Upper lobe of right lung (tissue), 1 donor: ENCODE data around the gene TSPAN5. TPM values are rescaled to one million over a fixed set of nuclear protein-coding genes. Genes with fewer than 3 reads are reported as not detected.

ENCODE experiments used
- ATAC-seq: fragments of 200-7000 bp; cut with Tn5 transposase; one replicate; pipeline ENCODE4 v1.9.1; 2020; ENCODE audit warnings: mild to moderate bottlenecking, moderate library complexity
- DNase-seq: peaks from one replicate; pipeline ENCODE4 v3.0.0-alpha.2; 2020
- H3K27ac ChIP-seq: fragments of 200-600 bp; one replicate; pipeline ENCODE4 v1.8.0; 2022
- H3K27me3 ChIP-seq: fragments of 200-600 bp; one replicate; pipeline ENCODE4 v1.8.0; 2022; ENCODE audit warnings: mild to moderate bottlenecking
- H3K36me3 ChIP-seq: fragments of 200-600 bp; one replicate; pipeline ENCODE4 v1.8.0; 2022
- H3K4me1 ChIP-seq: fragments of 200-600 bp; one replicate; pipeline ENCODE4 v1.8.0; 2022
- H3K4me3 ChIP-seq: fragments of 200-600 bp; one replicate; pipeline ENCODE4 v1.8.0; 2022; ENCODE audit warnings: mild to moderate bottlenecking
- H3K9me3 ChIP-seq: fragments of 200-600 bp; one replicate; pipeline ENCODE4 v1.8.0; 2022
- intact Hi-C: fragments of 100-400 bp; cut with DNase I; formaldehyde crosslinking; loops from one replicate; pipeline ENCODE4 v1.11.0; 2022
- total RNA-seq: library from RNA; stranded (reverse); fragmentation: NEBNext Ultra II Directional; extraction: Animal tissue kit (Norgen Biotek cat#: 25700); gene quantifications from one replicate; pipeline ENCODE4 v1.2.1, GENCODE V29; 2021
- TF ChIP-seq, protein P1 (sequence below): fragments of 200-600 bp; IDR thresholded peaks from one replicate; pipeline ENCODE4 v1.8.0; 2022; ENCODE audit warnings: antibody characterized with exemption
- donor health status: DM: no; HTN: yes; CAD: no; lungs with severe emphysema.

Gene TSPAN5
- total RNA-seq, 1 donor from 2014 or later, result 6.9 TPM

DNA sequence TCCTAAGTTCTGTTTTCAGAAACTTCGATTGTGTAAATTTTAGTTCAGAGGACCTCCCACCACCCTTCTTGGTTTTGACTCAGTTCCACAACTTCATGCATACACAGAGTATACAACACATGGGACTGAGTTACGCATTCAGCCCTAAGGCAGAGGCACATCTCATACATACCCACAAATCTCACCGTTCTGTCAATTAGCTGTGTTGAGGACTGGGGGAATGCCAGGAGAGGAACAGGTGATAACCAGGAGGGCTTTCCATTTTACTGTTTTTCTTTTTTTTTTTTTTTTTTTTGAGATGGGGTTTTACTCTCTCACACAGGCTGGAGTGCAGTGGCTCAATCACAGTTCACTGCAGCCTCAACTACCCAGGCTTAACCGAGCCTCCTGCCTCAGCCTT, 150.2 kb downstream of the TSPAN5 start:
- Histone ChIP-seq H3K36me3 (no peaks in the 10 kb centered on the region), H3K27me3 (no peaks in the 10 kb centered on the region), H3K4me1 (no peaks in the 10 kb centered on the region), H3K27ac (no peak overlapping the region), H3K9me3 (no peaks in the 10 kb centered on the region), H3K4me3 (no peak overlapping the region)
- no peak for ATAC-seq
- DNase-seq, result no peak
- TF ChIP-seq, protein P1, sequence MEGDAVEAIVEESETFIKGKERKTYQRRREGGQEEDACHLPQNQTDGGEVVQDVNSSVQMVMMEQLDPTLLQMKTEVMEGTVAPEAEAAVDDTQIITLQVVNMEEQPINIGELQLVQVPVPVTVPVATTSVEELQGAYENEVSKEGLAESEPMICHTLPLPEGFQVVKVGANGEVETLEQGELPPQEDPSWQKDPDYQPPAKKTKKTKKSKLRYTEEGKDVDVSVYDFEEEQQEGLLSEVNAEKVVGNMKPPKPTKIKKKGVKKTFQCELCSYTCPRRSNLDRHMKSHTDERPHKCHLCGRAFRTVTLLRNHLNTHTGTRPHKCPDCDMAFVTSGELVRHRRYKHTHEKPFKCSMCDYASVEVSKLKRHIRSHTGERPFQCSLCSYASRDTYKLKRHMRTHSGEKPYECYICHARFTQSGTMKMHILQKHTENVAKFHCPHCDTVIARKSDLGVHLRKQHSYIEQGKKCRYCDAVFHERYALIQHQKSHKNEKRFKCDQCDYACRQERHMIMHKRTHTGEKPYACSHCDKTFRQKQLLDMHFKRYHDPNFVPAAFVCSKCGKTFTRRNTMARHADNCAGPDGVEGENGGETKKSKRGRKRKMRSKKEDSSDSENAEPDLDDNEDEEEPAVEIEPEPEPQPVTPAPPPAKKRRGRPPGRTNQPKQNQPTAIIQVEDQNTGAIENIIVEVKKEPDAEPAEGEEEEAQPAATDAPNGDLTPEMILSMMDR, result no peak
- intact Hi-C loops, result no loop called here

DNA sequence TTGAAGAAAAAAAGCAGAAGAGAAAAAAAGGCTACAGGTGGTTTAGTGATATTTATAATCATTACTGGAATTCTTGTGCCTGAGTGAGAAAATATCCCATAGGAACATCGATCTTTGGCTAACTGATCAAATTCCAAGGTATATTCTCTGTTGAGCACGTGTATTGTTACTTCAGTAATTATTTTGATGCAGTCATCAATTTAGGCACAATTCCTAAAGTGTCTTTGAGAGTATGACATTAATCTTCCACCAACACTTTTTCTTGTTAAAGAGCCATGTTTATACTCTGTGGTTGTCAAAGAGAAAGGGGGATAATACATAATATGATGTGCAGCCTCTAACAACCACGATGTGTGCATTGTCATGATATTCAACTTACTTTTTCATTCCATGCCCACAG, 151.1 kb downstream of the TSPAN5 start:
- intact Hi-C loops, result no loop called here
- Histone ChIP-seq H3K9me3 (no peaks in the 10 kb centered on the region), H3K36me3 (no peaks in the 10 kb centered on the region), H3K27ac (no peak overlapping the region), H3K27me3 (no peaks in the 10 kb centered on the region), H3K4me1 (no peaks in the 10 kb centered on the region), H3K4me3 (no peak overlapping the region)
- TF ChIP-seq, protein P1, result no peak
- DNase-seq, result no peak
- ATAC-seq, result no peak

DNA sequence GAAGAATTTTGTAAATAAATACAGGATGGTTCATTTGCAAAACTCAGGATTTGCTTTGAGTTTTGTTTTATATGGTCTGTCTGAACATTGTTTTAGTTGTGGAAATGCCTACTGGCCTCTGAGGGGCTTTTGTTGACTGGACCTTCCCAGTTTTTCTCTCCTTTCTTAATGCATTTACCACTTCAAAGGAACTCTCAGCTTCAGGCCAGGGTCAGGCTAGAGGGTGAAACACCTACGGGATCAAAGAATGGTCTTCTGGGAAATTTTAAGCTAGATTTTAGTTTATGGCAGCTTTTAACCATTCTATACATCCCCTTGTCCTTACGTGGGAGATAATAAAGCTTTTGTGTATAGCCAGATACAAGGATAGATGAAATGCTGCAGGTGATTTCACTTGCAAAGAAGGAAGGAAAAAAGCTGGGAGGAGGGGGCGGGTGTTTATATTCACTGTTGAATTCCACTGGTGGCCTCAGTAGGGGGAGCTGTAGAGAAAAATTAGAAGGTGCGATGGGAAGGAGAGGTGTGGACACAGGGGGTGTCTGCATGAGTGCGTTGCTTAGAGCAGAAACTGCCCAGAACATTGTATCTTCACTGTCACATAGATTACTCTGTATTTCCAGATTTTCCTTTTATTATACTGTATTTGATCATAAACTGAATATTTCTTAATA, 151.8 kb downstream of the TSPAN5 start:
- no peaks in the 10 kb centered on the region for H3K27me3 ChIP-seq
- no peaks in the 10 kb centered on the region for H3K9me3 ChIP-seq
- intact Hi-C loops, result no loop called here
- no peak overlapping the region for H3K27ac ChIP-seq
- TF ChIP-seq, protein P1, result no peak
- DNase-seq, result no peak
- H3K4me3 ChIP-seq, result no peak overlapping the region
- ATAC-seq, result peak; percentile 39
- no peaks in the 10 kb centered on the region for H3K36me3 ChIP-seq
- no peaks in the 10 kb centered on the region for H3K4me1 ChIP-seq

DNA sequence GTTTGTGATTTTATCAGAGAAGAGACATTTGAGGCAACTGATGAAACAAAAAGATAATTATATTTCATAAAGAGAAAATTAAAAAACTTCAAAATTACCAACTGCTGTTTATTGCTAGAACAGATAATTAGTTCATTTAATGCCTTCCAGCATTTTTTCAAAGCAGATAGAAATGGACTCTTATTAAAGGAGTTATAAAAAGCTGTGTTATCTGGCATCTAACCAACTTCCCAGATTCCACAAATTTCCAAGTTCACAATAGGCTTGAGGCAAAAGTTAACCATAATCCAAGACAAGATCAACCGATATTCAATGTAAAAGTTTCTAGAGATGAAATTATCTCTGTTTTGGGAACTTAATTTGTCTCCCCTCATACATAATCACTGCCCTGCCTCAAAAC, 152.4 kb downstream of the TSPAN5 start:
- no peak overlapping the region for H3K4me3 ChIP-seq
- H3K27ac ChIP-seq, result no peak overlapping the region
- DNase-seq, result no peak
- no peaks in the 10 kb centered on the region for H3K36me3 ChIP-seq
- TF ChIP-seq, protein P1, result no peak
- no peak for ATAC-seq
- intact Hi-C loops, result no loop called here
- H3K4me1 ChIP-seq, result no peaks in the 10 kb centered on the region
- no peaks in the 10 kb centered on the region for H3K27me3 ChIP-seq
- no peaks in the 10 kb centered on the region for H3K9me3 ChIP-seq

DNA sequence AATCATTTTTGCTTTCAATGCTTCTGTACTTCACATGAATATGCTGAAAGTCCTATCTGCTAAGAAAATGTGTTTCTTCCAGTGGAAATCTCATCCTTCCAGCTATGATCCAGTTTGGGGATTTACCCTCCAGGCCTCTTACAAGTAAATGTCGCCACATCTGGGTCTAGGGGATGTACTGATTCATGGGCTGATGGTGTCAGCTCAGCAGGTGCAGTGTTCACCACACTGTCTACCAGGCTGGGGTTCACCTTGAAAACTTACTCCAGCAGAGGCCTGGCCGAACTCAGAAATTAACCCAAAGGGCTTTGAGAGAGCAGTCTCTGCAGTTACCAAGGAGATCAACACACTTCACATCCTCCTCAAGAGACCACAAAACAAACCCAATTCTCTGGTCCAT, 154.3 kb downstream of the TSPAN5 start:
- no peak overlapping the region for H3K4me3 ChIP-seq
- no peak overlapping the region for H3K27ac ChIP-seq
- H3K27me3 ChIP-seq, result no peaks in the 10 kb centered on the region
- TF ChIP-seq, protein P1, result no peak
- no peaks in the 10 kb centered on the region for H3K9me3 ChIP-seq
- DNase-seq, result no peak
- intact Hi-C loops, result no loop called here
- no peaks in the 10 kb centered on the region for H3K4me1 ChIP-seq
- no peaks in the 10 kb centered on the region for H3K36me3 ChIP-seq
- ATAC-seq, result no peak

DNA sequence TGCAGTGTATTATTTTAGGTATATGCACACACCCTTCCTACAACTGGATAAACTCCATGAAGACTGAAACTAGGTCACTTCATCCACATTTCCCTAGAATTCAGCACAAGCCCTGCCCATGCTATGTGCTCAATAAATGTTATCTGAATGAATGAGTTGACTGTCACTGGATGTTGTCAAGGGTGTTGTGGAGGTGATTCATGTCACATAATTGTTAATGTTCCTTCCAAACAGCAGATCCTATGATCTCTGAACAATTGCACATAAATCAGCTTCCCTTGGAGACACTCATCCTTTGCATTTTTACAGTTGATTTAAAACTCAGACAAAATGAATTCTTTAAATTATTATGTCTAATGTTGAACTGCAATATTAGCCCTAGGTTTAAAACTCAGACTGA, 154.7 kb downstream of the TSPAN5 start:
- no peak for DNase-seq
- ATAC-seq, result no peak
- TF ChIP-seq, protein P1, result no peak
- Histone ChIP-seq H3K27me3 (no peaks in the 10 kb centered on the region), H3K4me3 (no peak overlapping the region), H3K9me3 (no peaks in the 10 kb centered on the region), H3K4me1 (no peaks in the 10 kb centered on the region), H3K36me3 (no peaks in the 10 kb centered on the region), H3K27ac (no peak overlapping the region)
- intact Hi-C loops, result no loop called here
